SH-SY5Y (cell line): ENCODE measurements around the gene TSPAN4.

Source experiments
- GATA2 ChIP-seq: IDR thresholded peaks from 2 replicates; pipeline ENCODE4 v1.6.1; 2011; ENCODE audit warnings: mild to moderate bottlenecking, low read depth, low read length
- GATA3 ChIP-seq: IDR thresholded peaks from 2 replicates; pipeline ENCODE4 v1.6.1; 2011; ENCODE audit warnings: low read depth, mild to moderate bottlenecking, low read length, moderate library complexity

TSPAN4 gene

GRCh38 chr11:842370-843002 is at the start of gene TSPAN4, which contains the start of gene POLR2L:
TSPAN4 (plus strand) TSS chr11:842852; CDS start chr11:850305, 7,453 bp downstream.
POLR2L (minus strand) TSS chr11:842529; CDS start chr11:842508, 21 bp downstream.
- TF ChIP-seq GATA3 = no peak
- no peak for TF ChIP-seq GATA2

GRCh38 chr11:792873-793272 is 49.8 kb upstream of the TSPAN4 start:
- no peak for TF ChIP-seq GATA3
- TF ChIP-seq GATA2 = no peak

DNA sequence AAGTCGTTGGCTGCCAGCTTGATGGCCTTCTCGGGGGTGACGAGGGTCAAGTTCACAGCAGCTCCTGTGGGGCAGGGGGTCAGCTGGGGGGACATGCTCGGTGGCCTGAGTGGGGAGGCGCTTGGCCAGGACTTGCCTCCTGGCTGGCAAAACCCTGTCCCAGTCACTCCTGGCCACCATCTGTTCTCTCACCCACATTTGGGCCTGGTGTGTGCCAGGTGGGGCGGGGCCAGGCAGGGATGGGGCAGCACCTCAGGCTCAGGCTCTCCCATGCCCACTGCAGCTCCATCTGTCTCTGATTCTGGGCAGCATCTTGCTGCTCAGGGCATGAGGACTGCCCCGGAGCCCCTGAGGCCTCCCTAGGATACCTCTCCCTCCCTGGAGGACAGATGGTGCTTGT is 49.1 kb upstream of the TSPAN4 start:
- TF ChIP-seq GATA2 = no peak
- TF ChIP-seq GATA3 = no peak

DNA sequence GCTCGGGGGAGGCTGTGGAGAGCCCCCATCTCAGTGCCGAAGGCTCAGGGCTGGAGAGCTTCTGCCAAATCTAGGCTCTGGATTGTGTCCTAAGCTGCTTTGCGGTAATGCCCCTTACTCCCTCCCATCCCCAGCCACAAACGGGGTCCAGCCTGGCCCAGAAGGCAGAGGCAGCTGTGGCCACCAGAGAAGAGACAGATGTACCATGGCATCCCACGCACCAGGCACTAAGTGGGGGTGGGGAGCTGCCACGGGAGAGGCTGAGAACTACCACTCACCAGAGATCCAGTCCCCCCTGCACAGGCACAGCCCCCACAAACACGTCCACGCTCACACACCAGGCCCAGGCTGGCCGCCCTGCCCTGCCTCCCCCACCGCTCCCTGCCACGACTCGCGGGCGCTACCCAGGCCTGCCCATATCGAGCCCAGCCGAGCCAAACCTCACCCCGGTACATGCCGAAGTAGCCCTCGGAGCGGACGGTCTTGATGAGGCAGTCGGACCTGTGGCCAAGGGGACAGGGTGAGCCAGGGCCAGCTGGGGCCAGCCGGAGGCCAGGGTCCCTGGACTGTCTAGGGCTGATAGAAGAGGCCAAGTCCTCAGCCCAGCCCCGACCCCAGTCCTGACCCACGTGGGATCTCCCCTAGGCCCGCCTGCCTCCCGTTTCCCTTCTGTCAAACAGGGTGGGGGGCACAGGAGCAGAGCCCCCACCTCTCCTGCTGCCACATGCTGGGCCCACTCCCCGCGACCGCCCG is 48.5 kb upstream of the TSPAN4 start:
- TF ChIP-seq GATA3 (no peak), GATA2 (no peak)

GRCh38 chr11:794766-795633 is 47.7 kb upstream of the TSPAN4 start:
- TF ChIP-seq GATA3 = no peak
- no peak for TF ChIP-seq GATA2

DNA sequence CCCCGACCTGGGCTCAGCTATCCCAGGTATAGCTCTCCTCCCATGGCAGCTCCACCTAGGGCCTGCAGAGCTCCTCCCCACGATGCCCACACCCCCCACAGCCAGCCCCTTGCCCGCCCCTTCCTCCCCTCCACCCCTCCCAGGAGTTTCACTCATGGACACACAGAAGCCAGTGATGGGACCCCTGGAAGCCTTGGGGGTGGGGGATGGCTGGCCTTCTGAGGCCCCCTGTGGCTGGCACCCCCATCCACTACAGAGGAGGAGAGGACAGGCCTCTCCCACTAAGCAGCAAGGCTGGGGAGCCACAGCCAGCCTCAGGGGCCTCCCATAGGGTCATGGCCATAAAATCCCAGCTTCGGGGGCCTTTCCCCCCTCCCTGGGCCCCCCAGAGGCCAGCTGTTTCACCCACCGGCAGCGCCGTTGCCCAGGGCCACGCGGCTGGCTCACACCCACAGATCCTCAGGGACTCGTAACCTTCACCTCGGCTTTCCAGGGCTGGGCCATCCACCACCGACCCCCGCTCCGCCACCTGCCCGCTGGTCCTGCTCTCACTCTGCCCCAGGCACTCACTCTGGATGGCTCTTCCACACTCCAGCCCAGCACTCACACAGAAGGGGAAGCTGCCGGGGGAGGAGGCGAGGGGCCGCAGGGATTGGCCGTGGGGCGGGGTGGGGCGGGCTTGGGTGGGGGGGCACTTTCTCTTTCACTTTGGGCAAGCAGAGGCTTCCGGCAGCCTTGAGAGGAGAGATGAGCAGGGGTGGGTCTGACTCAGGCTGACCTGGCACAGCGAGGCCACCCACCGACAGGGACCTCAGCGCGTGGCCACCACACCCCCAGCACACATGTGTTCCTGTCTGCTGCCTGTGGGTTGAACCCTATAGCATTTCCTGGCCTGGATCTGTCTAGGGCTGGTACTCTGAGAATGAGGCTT is 46.8 kb upstream of the TSPAN4 start:
- no peak for TF ChIP-seq GATA2
- no peak for TF ChIP-seq GATA3

- TF ChIP-seq GATA2 (no peak), GATA3 (no peak)
Observed at GRCh38 chr11:796565-797295, 45.9 kb upstream of the TSPAN4 start.

DNA sequence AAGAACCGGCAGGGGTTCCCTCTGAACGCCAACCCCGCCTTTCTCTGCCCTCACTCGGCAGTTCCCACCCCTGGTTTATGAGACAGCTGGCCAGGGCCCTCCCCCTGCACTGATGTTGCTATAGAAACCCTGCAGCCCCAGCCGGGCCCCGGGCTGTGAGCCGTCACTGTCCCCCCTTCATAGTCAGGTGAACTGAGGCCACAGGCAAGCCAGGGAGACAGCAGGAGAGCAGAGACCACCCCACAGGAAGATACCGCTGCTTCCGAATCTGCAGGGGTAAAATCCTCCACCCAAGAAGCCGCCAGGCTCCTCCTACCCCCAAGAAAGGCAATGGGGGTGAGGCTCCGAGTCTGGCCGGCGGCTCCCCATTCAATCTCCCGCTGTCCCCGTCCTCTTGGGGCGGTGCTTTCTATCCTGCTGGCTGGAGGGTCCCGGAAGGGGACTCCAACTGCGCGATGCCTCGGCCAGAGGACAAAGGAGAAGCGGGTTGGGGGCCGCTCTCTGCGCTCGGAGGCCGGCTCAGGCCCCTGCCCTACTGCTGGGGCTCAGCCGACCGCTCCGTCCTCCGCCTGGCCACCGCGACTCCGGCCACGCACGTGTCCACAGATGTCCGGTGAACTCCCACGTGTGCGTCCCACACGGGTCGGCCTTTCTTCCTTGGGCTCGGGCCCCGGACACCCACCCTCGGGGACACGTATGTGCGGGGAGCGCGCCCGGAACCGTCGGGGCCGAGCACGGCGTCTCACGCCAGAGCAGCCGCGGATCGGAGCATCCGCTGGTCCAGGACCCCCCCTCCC is 45.2 kb upstream of the TSPAN4 start:
- TF ChIP-seq GATA2 (no peak), GATA3 (no peak)

GRCh38 chr11:798093-798713 is 44.4 kb upstream of the TSPAN4 start, which contains the start of gene SLC25A22:
SLC25A22 (minus strand) TSS chr11:798281; CDS start chr11:795006, 3,275 bp downstream.
- no peak for TF ChIP-seq GATA3
- TF ChIP-seq GATA2 = no peak

- TF ChIP-seq GATA2 (no peak), GATA3 (no peak)
Observed at GRCh38 chr11:799641-800316, 42.9 kb upstream of the TSPAN4 start.

GRCh38 chr11:800473-800872 is 42.2 kb upstream of the TSPAN4 start:
- TF ChIP-seq GATA2 = no peak
- TF ChIP-seq GATA3 = no peak
